ENCODE data around the gene IFNL4. TPM values are rescaled to one million over a fixed set of nuclear protein-coding genes. Genes with fewer than 3 reads are reported as not detected.
A peak's percentile ranks its signal among the peaks of the same experiment; 100 is the strongest.

IFNL4 gene
- not detected for total RNA-seq (2013)
- polyA plus RNA-seq (not detected), polyA minus RNA-seq (not detected in 2 replicates), total RNA-seq (0 to 0.12 (median 0) reads per million in 11 experiments)

GRCh38 chr19:39248806-39249205, at the start of gene IFNL4:
TSS of gene IFNL4 (minus strand) at chr19:39248856.
- TF ChIP-seq CTCF (IDR thresholded peaks at IDR 0.05) = no peak
- H3K9me3 ChIP-seq (replicated peaks in 1 of 2; ENCODE audit: control insufficient read depth in 1 of 2, insufficient read depth in 1 of 2, low read length in 2 of 2) = no peaks in the 10 kb centered on the region
- intact Hi-C loops (cut with micrococcal nuclease) = no loop called here
- no peaks in the 10 kb centered on the region for H4K20me1 ChIP-seq (ENCODE audit: insufficient read depth, low read length)
- H3K27ac Mint-ChIP-seq = no peak within 1 kb of the TSS
- peaks cover 4% of the 10 kb centered on the region for H3K4me1 Mint-ChIP-seq
- no peaks in the 10 kb centered on the region for H3K79me2 ChIP-seq (ENCODE audit: insufficient read depth, low read length)
- H3K27ac ChIP-seq (ENCODE audit: low read depth in 1 of 2, low read length in 2 of 2) = no peak within 1 kb of the TSS
- H3K4me1 ChIP-seq (ENCODE audit: control insufficient read depth in 1 of 2, insufficient read depth in 2 of 2, low read length in 2 of 2) = peaks cover 0 to 7% of the 10 kb centered on the region in 2 donors
- H3K9me3 Mint-ChIP-seq = peaks cover 0 to 5% (median 2%) of the 10 kb centered on the region in 7 donors
- H3K36me3 ChIP-seq (replicated peaks in 1 of 2; ENCODE audit: control insufficient read depth in 1 of 2, insufficient read depth in 2 of 2, low read length in 2 of 2) = no peaks in the 10 kb centered on the region
- H3K4me3 ChIP-seq (replicated peaks in 1 of 3; ENCODE audit: low read depth in 2 of 3, low read length in 3 of 3) = no peak within 1 kb of the TSS
- no peak for DNase-seq
- H3K9ac ChIP-seq (ENCODE audit: insufficient read depth, low read length, poor library complexity, severe bottlenecking) = no peak within 1 kb of the TSS
- H3K36me3 Mint-ChIP-seq = no peaks in the 10 kb centered on the region
- H3K27me3 ChIP-seq (ENCODE audit: control insufficient read depth in 2 of 2, insufficient read depth in 2 of 2, low read length in 2 of 2) = peaks cover 2 to 24% of the 10 kb centered on the region in 2 donors
- peak within 1 kb of the TSS; percentile 21 for H2AFZ ChIP-seq (ENCODE audit: insufficient read depth, low read depth, low read length, poor library complexity, severe bottlenecking)
- peaks cover 20 to 32% (median 32%) of the 10 kb centered on the region in 3 donors for H3K27me3 Mint-ChIP-seq (ENCODE audit: low read depth in 3 of 3)
- WGBS (ENCODE audit: insufficient coverage) = 74% methylated on average over 11 of the region's 13 CpGs
- peak within 1 kb of the TSS in 1 of 2 donors; percentile 73 for H3K4me3 Mint-ChIP-seq
- no peak within 1 kb of the TSS for H3K4me2 ChIP-seq (replicated peaks; ENCODE audit: extremely low read depth, low read length, poor library complexity, severe bottlenecking)

- Histone ChIP-seq H4K20me1 (ENCODE audit: insufficient read depth, low read length) (no peaks in the 10 kb centered on the region), H3K27ac (ENCODE audit: low read depth in 1 of 2, low read length in 2 of 2) (no peak overlapping the region), H3K79me2 (ENCODE audit: insufficient read depth, low read length) (no peaks in the 10 kb centered on the region), H3K9ac (ENCODE audit: insufficient read depth, low read length, poor library complexity, severe bottlenecking) (no peak overlapping the region), H3K4me1 (ENCODE audit: control insufficient read depth in 1 of 2, insufficient read depth in 2 of 2, low read length in 2 of 2) (no peaks in the 10 kb centered on the region), H3K4me2 (replicated peaks; ENCODE audit: extremely low read depth, low read length, poor library complexity, severe bottlenecking) (no peak overlapping the region), H2AFZ (ENCODE audit: insufficient read depth, low read depth, low read length, poor library complexity, severe bottlenecking) (no peak overlapping the region), H3K36me3 (replicated peaks in 1 of 2; ENCODE audit: control insufficient read depth in 1 of 2, insufficient read depth in 2 of 2, low read length in 2 of 2) (no peaks in the 10 kb centered on the region), H3K9me3 (replicated peaks in 1 of 2; ENCODE audit: control insufficient read depth in 1 of 2, insufficient read depth in 1 of 2, low read length in 2 of 2) (no peaks in the 10 kb centered on the region), H3K4me3 (replicated peaks in 1 of 3; ENCODE audit: low read depth in 2 of 3, low read length in 3 of 3) (no peak overlapping the region), H3K27me3 (ENCODE audit: control insufficient read depth in 2 of 2, insufficient read depth in 2 of 2, low read length in 2 of 2) (no peaks in the 10 kb centered on the region)
- Mint-ChIP-seq H3K36me3 (no peaks in the 10 kb centered on the region), H3K9me3 (no peaks in the 10 kb centered on the region), H3K4me3 (no peak overlapping the region), H3K4me1 (no peaks in the 10 kb centered on the region), H3K27ac (peak overlapping the region in 1 of 7 donors; percentile 44), H3K27me3 (ENCODE audit: low read depth in 3 of 3) (peaks cover 0 to 7% (median 4%) of the 10 kb centered on the region in 3 donors)
- DNase-seq = no peak
- no peak for TF ChIP-seq CTCF (IDR thresholded peaks at IDR 0.05)
- WGBS (ENCODE audit: insufficient coverage) = 39% methylated on average over 15 of the region's 17 CpGs
- intact Hi-C loops (cut with micrococcal nuclease) = no loop called here
These were observed 49.4 kb upstream of the IFNL4 start for GRCh38 chr19:39297931-39298634.

All from CD14-positive monocyte (primary cell).